NCI-H2107 treated with DMSO at 0.1 percent for 48 hours (cell line): ENCODE results near the gene SLC4A1.

Experiments used
- DNase-seq: peaks from one replicate; lab custom pipeline; 2025; ENCODE audit not compliant: unreplicated experiment; lab: John Stamatoyannopoulos, UW

Gene SLC4A1

DNA sequence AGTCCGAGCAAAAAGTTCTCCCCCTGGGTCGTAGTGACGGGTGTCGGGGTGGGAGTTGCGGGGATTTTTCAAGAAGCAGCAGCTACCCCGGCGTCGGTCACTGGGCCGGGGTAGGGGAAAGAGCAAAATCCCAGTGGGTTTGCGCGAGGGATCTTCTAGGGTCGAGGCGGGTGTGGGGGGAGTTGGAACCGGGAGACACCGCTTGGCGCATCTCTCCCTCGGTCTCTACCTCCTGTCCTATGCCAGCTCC lies 46.1 kb downstream of the SLC4A1 start:
- no peak for DNase-seq

DNA sequence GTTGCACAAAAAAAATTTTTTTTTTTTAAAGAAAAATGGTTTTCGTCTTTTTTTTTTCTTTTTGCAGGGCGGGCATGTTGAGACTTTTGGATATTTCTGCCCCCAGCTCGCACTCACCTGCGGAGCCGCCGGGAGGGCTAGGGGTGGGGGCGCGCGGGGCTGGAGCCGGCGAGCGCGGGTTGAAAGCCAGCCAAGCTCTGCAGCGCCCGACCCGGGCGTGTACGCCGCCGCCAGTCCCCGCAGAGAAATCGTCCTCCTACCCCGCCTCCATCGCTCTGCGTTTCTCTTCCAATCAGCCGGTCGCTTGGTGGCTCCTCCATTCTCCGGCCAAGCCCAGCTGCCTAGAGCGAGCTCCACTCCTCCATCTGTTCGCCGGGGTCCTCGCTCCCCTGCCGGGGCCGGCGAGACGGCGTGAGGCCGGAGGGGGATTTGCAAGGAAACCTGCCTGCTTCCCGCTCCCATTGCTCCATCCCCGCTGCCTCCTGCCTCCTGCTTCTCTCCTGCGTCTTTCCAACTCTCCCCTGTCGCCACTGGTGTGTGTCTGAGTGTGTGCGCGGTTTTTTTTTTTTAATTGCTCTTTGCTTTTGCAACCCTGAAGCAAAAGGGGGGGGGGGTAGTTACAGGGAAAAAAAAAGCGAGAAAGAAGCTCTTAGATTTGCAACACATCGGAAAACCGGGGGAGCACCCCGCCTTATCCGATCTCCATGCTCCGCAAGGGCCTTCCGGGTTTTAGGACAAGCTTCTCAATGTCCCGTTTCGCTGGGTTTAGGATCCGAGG lies 46.7 kb downstream of the SLC4A1 start:
- peak; percentile 83 for DNase-seq

DNA sequence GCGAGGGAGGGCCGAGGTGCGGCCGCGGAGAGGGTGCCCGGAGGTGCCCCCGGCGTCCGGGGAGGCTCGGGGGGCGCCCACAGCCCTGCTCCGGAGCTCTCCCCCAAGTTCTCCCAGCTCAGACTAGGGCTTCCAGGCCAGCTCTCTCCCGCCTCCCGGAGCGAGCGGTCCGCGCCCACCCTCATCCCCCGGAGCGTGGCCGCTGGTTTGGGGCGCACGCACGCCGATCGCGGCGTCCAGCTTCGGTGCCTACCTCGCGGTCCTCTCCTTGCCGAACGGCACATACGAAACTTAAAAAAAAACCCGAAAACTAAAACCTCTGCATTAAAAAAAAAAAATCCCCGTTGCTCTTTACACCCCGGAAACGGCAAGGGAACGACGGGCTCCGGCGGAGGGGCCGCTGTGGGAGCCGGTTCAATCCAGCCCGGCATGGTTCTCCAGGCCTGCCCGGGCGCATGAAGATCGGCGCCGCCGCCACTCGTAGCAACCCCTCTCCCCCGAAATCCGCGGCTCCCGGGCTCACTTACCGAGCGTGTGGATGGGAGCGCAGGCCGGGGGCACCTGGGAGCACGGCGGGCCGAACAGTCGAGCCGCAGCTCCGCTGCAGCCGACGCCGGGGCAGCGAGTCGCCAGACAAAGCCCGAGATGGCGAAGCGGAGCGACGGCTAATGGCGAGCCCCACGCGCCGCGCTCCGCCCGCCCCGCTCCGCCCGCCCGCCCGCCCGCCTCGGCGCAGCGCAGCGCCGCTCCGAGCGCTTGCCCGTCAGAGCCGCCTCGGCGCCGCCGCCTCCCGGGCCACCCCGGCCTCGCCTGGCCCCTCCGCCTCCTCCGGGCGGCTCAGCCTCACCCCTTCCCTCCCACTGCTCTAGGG lies 47.5 kb downstream of the SLC4A1 start:
- DNase-seq = no peak

DNA sequence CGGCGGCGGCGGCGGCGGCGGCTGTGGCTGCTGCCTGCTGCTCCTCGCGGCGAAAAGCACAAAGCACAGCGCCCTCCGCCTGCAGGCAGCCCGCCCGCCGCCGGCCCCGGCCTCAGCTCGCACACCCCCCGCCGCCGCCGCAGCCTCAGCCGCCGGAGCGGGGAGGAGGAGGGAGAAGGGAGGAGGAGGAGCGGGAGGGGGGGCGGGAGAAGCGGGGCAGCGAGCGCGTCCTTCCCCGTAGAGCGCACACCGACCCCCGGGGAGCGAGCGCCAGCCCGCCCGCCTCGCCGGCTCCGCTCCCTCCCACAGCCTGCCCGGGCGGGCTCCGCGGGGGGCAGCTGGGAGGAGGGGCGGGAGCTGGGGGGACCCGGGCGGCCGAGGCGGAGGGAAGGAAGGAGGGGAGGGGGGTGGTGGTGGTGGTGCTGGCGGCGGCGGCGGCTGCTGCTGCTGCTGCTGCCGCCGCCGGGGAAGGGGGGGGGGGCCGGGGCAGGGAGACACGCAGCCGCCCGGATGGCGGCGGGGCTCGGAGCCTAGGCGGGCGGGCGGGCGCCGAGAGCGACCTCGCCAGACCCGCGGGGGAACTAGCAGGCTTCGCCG lies 48.2 kb downstream of the SLC4A1 start, which contains the start of gene UBTF:
Gene UBTF, minus strand, starts transcription at position 60 of the 597 bp plus-strand sequence. CDS start 1,446 bp downstream, outside the sequence.
- DNase-seq = peak; percentile 24

DNA sequence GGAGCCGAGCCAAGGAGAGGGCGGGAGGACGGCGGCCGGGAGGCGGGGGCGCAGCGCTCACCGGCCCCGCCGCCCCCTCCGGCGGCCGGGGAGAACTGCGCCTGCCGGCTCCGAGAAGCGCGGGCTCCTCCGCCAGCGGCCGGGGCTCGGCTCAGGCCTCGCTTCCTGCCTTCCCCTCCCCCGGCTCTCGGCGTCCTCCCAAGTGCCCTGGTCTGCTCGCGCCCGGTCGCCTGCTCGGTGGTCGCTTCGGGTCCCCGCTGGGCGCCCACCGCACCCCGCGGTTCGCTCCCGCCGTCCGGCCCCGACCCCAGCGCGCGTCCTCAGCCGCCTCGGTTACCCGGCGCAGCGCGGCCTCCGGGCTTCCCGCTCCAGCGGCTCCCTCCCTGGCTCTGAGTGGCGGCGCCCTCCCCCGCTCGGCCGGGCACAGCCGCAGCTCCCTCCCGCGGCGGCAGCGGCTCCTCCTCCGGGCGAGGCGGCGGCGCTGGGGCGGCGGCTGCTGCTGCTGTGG lies 48.8 kb downstream of the SLC4A1 start:
- no peak for DNase-seq

DNA sequence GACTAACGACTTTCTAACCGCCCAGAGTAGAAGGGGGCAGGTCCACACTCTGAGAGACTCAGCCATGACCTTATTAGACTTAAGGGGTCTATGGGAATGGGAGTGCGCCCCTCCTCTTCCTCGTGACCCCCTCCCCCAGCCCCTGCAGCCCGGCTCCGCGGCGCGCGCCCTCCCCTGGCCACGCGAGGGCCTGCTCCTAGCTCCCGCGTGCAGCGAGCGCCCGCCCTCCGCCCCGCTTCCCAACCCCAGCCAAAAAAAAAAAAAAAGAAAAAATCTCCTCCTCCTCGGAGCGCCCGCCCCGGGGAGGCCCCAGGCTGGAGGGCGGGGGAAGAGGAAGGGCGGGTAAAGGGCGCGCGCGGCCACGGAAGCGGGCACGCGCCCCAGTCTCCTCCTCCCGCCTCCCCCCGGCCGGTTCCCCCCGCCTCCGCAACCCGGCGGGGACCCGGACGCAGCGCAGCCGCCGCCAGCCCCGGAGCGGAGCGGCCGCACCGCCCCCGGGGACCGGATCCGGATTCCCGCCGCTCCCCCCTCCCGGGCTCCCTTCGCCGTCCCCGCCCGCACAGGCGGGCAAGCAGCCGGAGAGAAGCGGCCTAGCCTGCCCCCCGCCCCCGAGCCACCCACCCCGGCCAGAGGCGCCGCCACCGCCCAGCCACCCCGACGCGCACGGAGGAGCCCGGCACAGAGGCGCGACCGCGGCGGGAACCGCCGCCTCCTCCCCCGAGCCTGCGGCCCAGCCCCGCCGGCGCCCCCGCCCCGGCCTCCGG lies 49.4 kb downstream of the SLC4A1 start:
- DNase-seq = peak; percentile 22

DNA sequence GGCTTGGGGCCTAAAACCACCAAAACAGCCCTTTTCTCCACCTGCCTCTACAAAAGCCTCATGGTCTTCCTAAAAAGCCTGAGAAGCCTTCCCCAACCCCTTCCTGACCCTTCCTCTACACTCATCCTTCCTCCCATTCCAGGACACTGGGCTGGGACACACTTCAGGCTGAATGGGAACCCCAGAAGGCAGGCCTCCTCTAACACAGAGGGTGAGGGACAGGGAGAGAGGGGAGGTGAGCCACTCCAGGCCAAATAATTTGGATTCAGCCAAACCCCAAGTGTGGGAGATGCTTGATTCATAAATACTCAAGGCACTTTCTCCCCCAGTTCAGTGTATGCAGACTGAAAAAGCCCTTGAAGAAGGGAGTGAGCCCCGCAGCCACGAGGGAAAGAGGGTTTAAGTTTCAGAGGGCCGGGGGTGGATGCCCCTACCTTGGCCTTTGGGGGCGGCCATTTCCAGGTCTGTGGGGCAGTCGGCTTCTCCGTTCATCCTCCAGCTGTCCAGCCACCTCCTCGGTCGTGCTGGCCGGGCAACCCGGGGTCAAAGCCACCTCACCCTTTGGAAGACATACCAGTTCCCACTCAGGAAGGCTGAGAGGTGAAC lies 50.1 kb downstream of the SLC4A1 start:
- DNase-seq = no peak

DNA sequence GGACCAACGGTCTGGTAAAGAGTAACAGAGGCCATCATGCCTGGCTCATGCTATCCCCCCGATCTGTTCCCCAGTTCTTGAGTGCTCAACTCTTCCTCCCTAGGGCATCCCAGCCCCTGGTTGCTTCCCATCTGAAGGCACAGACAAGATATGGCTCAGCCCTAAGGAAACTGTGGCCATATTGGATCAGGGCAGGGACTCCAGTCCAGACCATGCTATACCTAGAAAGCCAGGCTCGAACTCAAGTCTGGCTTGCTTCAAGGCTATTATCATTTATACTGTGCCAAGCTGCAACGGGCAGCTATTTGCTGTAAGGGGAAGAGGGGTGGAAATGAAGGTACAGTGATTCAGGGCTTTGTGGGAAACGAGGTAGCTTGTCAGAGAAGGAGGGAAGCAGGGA lies 51.2 kb downstream of the SLC4A1 start:
- DNase-seq = no peak

DNA sequence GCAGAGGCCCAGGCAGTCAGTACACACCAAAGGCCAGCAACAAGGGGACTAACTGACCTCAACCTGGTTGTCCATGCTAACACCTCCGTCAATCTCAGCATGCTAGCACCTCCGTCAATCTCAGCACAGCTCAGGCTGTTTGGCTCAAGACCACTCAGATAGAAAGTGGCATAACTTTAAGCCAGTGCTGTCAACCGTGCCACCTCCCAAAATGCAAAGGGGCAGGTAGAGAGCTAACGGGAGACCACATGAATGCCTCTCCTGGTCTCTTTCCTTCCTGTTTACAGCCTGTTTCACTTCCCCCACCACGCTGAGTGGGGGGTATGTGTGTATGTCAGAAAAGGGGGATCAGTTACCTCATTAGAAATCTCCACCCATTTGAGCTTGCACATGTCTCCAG lies 51.8 kb downstream of the SLC4A1 start:
- DNase-seq = no peak

DNA sequence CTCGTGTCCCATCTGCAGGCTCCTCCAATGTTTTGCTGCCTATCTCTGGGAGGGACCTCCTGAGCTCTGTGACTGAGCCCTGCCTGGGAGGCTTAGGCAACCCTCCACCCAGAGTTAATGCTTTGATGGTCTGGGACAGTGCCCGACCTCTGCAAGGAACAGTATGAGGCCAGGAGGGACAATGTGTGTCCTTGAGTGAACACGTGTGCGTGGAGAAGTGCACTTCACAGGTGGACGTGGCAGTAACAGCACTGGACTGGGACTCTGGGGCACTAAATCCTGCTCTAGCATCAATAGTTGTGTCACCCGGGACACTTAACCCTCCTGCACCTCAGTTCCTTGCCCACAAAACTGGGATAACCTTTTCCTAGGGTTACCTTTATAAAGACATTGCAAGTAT lies 53.0 kb downstream of the SLC4A1 start:
- DNase-seq = no peak

DNA sequence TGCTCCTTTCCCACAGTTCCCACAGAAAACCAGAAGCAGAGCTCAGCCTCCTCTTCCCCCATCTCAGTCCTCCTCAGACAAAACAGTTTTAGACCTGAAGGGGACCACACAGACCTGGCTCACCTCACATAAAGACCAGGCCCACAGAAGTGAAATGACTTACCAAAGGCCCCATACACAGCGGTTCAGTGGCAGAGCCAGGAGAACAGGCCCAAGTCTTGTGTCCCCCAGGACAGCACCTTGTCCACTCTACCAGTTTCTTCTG lies 53.8 kb downstream of the SLC4A1 start:
- DNase-seq = no peak

DNA sequence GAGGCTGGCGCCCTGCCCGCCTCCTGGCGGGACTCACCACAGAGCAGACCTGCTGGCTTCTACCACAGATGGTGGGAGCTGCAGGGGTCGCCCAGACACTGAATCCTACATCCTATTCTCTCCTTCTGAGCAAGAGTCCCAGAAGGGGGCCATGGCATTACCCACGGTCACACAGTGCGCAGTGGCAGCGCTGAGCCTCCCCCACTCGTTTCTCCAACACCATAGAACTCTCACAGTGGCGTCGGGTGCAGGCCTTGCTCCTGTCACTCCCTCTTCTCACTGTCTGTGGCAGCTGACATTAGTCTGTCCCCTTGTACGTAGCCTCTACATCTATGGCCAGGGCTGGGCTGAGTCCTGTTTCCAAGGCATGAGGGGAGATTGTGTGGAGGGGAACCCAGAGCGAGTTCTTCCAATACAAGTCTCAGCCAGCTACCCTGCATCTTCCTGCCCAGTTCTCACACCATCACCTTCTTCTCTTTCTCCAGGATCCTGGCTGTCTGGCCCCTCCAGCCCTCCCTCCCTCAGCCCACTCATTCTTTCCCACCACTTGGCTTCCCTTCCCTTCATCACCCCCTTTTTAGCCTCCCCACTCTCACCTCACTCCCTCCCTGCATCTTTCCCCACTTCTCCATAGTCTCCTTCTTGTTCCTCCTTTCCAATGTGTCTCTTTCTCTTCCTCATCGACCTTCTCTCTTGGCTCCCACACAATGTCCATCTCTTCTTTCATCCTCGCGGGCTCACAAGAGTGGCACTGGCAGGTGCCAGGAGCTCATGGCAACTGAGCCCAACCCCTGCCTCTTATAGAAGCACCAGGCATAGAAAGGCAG lies 54.3 kb downstream of the SLC4A1 start:
- DNase-seq = no peak

DNA sequence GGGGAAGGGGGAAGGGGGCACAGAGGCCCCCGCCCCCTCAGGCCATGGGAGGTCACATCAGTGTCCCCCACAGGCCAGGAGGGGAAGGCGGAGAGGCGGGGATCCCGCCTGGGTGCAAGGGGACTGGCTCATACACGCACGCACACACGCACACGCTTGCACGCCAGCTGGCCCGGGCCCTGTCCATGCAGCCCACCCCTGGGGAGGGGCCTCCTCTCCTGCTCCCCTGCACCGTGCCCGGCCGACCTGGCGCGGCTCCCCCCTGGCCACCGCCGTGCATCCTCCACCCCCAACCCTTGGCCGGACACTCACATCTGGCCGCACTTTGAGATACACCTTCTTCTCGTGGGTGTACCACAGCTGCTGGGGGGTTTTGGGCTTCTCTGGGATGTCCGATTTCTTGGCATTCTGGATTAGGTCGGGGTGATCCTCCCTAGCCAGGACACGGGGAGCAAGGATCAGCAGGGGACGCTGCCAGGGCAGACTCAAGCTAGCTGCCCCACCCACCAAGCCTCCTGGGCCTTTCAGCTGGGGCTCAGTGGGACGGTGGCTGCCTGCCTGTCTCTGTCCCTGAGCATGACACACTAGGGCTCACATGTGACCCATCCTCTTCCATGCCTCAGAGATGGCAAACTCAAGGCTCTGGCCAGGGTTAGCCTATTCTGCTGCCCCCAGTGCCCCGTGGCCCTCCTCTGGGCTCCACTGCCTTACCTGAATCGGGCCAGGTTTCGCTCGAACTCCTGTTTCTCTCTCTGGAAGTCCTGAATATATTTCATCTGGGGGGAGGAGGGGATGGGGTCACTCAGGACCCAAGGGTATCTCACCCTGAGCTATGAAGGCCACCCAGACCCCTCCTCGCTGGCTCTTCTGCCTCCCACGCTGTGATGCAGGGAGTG lies 55.2 kb downstream of the SLC4A1 start:
- DNase-seq = no peak

DNA sequence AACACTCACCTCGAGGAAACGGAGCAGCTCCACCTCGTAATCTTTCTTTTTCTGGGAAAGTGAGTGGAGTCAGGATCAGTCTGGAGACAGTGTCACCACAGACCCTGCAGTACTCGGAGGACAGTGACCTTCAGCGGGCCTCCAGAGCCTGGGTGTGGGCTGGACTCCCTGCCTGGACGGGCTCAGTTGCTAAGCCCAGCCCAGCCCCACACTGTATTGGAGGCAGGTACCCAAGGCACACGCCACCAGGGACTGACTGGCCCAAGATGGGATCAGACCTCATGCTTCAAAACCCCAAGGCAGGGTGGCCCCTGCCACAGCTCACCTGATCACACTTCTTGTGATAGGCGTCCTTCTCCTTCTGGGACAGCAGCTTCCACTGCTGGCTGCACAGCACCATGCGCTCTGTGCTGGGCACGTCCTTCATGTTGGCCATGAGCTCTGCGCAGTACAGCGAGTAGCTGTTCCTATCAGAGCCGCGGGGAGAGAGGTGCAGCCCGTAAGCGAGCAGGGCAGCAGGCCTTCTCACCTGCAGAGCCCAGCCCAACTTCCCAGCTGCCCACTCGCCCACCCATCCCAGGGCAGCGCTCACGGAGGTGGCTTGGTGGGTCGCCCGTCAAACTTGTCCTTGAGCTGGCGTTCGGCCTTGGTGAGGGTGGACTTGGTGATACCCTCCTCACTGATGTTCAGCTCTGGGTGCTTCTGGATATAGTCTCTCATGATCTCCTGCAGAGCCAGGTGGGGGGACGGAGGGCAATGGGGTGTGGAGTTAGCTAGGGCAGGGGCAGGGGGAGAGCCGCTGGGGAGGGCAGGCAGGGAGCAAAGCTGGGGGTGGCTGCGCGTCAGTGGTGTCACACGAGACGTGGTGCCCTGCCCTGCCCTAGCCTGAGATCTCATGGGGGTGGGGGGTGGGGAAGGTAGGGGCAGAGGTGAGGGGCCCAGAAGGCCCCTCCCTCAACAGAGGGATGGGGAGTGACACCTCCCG lies 56.4 kb downstream of the SLC4A1 start:
- DNase-seq = no peak

DNA sequence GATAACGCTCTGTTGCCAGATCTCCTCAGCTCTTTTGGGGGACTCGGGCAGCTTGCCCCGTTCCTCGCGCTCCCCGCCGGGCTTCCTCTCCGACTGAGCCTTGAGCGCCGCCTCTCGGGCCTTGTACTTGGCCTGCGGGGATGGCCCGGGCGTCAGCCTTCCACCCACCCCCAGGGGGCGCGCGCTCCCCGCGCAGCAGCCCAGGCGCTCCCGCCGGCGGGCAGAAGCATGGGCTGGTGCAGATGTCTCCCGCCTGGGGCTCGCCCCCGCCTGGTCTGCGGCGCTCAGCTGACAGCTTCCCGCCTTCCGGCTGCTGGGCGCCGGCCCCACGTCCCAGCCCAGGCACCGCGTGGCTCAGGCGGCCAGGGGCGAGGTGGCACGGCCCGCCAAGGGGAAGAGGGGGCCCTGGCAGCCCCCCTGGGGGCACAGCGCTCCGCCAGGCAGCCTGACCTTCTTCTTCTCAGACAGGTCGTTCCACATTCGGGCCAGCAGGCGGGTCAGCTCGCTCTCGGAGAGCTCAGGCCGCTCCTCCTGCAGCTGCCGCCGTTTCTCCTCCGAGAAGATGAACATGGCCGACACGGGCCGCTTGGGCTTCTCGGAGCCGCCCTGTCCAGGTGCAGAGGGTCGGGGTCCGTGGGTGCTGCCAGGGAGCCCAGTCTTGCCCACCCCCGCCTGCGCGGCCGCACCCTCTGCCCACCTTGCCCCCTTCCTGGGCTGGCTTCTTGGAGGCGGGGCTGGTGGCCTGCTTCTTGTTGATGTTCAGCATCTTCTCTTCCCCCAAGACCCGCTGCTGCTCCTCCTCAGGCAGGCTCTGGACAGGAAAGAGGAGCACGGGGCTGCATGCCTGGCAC lies 57.4 kb downstream of the SLC4A1 start:
- DNase-seq = peak; percentile 72

DNA sequence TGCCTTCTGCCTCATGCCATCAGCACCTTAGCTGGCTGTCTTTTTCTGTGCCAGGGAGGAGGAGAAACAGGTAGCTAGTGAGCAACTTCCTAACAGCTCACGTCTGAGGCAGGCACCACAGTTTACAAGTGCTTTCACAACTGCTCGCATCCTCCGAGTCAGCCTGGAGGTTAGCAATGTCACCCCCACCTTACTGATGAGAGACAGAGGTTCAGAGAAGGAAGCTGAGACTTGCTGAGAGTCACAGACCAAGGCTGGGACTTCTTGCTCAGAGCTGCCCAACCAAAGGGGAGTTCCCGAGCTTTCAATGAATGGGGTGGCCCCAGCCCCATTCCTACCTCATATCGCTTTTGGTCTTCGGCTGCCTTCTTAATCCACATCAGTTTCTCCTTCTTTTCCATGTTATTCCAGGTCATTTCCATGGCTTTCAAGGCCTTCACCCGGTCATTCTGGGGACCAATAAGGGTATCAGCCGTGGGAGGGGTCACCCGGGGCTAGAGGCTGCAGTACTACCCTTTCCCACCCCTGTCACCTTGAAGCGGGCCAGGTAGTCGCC lies 58.1 kb downstream of the SLC4A1 start:
- no peak for DNase-seq

DNA sequence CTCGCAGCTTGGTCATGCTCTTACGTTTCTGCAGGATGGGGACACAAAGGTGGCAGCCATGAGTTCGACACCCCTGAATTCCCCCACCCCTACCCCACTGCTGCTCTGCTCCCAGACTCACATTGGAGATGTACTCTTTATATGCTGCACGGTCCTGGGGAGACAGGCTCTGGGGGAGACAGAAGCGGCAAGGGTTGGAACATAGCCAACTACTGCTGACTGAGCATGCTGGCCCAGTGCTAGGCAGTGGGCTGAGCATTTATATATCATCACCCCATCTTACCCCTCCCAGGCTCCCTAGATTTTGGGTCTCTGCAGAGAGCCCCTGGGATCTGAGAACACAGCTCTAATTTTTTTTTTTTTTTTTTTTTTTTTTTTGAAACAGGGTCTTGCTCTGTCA lies 60.2 kb downstream of the SLC4A1 start:
- no peak for DNase-seq
